ENCODE results near the gene JTB.
"Not testable (repeated sequence)": the region's sequence is repeated elsewhere in the genome, so short reads cannot be mapped to it uniquely, and the experiment has no call there.

JTB gene

GRCh38 chr1:153977250-153978240, at the start of gene JTB:
Gene JTB, minus strand, starts transcription at chr1:153977674. Its CDS starts 422 bp downstream, at chr1:153977252.
- in situ Hi-C loops (cut with HindIII; ENCODE audit: low pct_ligation_motif_present, low pct_unique_long_range_greater_than_20kb, low sequenced_read_pairs) = no loop called here
- DNase-seq = peak; percentile 86

GRCh38 chr1:154019940-154020339, 42.5 kb upstream of the JTB start:
- DNase-seq = no peak
- in situ Hi-C loops (cut with HindIII; ENCODE audit: low pct_ligation_motif_present, low pct_unique_long_range_greater_than_20kb, low sequenced_read_pairs) = no loop called here

GRCh38 chr1:154019269-154019668, 41.8 kb upstream of the JTB start:
- in situ Hi-C loops (cut with HindIII; ENCODE audit: low pct_ligation_motif_present, low pct_unique_long_range_greater_than_20kb, low sequenced_read_pairs) = no loop called here

GRCh38 chr1:154014154-154014907, 36.9 kb upstream of the JTB start:
- no peak for DNase-seq
- in situ Hi-C loops (cut with HindIII; ENCODE audit: low pct_ligation_motif_present, low pct_unique_long_range_greater_than_20kb, low sequenced_read_pairs) = no loop called here

More at GRCh38 chr1:154019269-154019668, 41.8 kb upstream of the JTB start:
- DNase-seq = no peak

- DNase-seq; in situ Hi-C loops (cut with HindIII; ENCODE audit: low pct_ligation_motif_present, low pct_unique_long_range_greater_than_20kb, low sequenced_read_pairs): not testable (repeated sequence)
These were observed 35.1 kb upstream of the JTB start for GRCh38 chr1:154012543-154012942.

- in situ Hi-C loops (cut with HindIII; ENCODE audit: low pct_ligation_motif_present, low pct_unique_long_range_greater_than_20kb, low sequenced_read_pairs) = no loop called here
- DNase-seq = no peak
These were observed 34.7 kb upstream of the JTB start for GRCh38 chr1:154012129-154012528.

- in situ Hi-C loops (cut with HindIII; ENCODE audit: low pct_ligation_motif_present, low pct_unique_long_range_greater_than_20kb, low sequenced_read_pairs) = no loop called here
- no peak for DNase-seq
These were observed 28.7 kb upstream of the JTB start for GRCh38 chr1:154006136-154006535.

GRCh38 chr1:154000420-154000819, 22.9 kb upstream of the JTB start:
- in situ Hi-C loops (cut with HindIII; ENCODE audit: low pct_ligation_motif_present, low pct_unique_long_range_greater_than_20kb, low sequenced_read_pairs) = no loop called here

GRCh38 chr1:153996882-153997281, 19.4 kb upstream of the JTB start:
- DNase-seq; in situ Hi-C loops (cut with HindIII; ENCODE audit: low pct_ligation_motif_present, low pct_unique_long_range_greater_than_20kb, low sequenced_read_pairs): not testable (repeated sequence)

More at GRCh38 chr1:154000420-154000819, 22.9 kb upstream of the JTB start:
- no peak for DNase-seq

- in situ Hi-C loops (cut with HindIII; ENCODE audit: low pct_ligation_motif_present, low pct_unique_long_range_greater_than_20kb, low sequenced_read_pairs) = no loop called here
- no peak for DNase-seq
These were observed 18.2 kb upstream of the JTB start for GRCh38 chr1:153995640-153996039.

GRCh38 chr1:153995202-153995601, 17.7 kb upstream of the JTB start:
- in situ Hi-C loops (cut with HindIII; ENCODE audit: low pct_ligation_motif_present, low pct_unique_long_range_greater_than_20kb, low sequenced_read_pairs) = no loop called here
- no peak for DNase-seq

- DNase-seq = no peak
- in situ Hi-C loops (cut with HindIII; ENCODE audit: low pct_ligation_motif_present, low pct_unique_long_range_greater_than_20kb, low sequenced_read_pairs) = no loop called here
These were observed 14.3 kb upstream of the JTB start for GRCh38 chr1:153991806-153992205.

GRCh38 chr1:153991151-153991630, 13.7 kb upstream of the JTB start:
- in situ Hi-C loops (cut with HindIII; ENCODE audit: low pct_ligation_motif_present, low pct_unique_long_range_greater_than_20kb, low sequenced_read_pairs) = no loop called here
- DNase-seq = no peak

- in situ Hi-C loops (cut with HindIII; ENCODE audit: low pct_ligation_motif_present, low pct_unique_long_range_greater_than_20kb, low sequenced_read_pairs) = no loop called here
These were observed 13.1 kb upstream of the JTB start, which contains the start of gene RPS27 for GRCh38 chr1:153990468-153991150. Gene RPS27, plus strand, starts transcription at chr1:153990762. Its CDS starts 35 bp downstream, at chr1:153990797.

GRCh38 chr1:153987621-153988020, 10.1 kb upstream of the JTB start:
- in situ Hi-C loops (cut with HindIII; ENCODE audit: low pct_ligation_motif_present, low pct_unique_long_range_greater_than_20kb, low sequenced_read_pairs) = no loop called here
- no peak for DNase-seq

More at GRCh38 chr1:153990468-153991150, 13.1 kb upstream of the JTB start, which contains the start of gene RPS27:
- peak; percentile 99 for DNase-seq

GRCh38 chr1:153985941-153986761, 8.7 kb upstream of the JTB start, which contains the start of gene RAB13:
Gene RAB13, minus strand, starts transcription at chr1:153986339. Its CDS starts 103 bp downstream, at chr1:153986236.
- in situ Hi-C loops (cut with HindIII; ENCODE audit: low pct_ligation_motif_present, low pct_unique_long_range_greater_than_20kb, low sequenced_read_pairs) = no loop called here

GRCh38 chr1:153985341-153985912, 8.0 kb upstream of the JTB start:
- in situ Hi-C loops (cut with HindIII; ENCODE audit: low pct_ligation_motif_present, low pct_unique_long_range_greater_than_20kb, low sequenced_read_pairs) = no loop called here
- DNase-seq = no peak

More at GRCh38 chr1:153985941-153986761, 8.7 kb upstream of the JTB start, which contains the start of gene RAB13:
- peak; percentile 94 for DNase-seq

Data from ACHN (cell line).